GM19395 (cell line): ENCODE data around the gene DNASE2.

Source experiments
- ATAC-seq: cut with Tn5 transposase; IDR thresholded peaks from one replicate; pipeline ENCODE4 v1.9.1; 2021; ENCODE audit warnings: mild to moderate bottlenecking, moderate library complexity; ENCODE audit not compliant: unreplicated experiment

DNASE2 gene

DNA sequence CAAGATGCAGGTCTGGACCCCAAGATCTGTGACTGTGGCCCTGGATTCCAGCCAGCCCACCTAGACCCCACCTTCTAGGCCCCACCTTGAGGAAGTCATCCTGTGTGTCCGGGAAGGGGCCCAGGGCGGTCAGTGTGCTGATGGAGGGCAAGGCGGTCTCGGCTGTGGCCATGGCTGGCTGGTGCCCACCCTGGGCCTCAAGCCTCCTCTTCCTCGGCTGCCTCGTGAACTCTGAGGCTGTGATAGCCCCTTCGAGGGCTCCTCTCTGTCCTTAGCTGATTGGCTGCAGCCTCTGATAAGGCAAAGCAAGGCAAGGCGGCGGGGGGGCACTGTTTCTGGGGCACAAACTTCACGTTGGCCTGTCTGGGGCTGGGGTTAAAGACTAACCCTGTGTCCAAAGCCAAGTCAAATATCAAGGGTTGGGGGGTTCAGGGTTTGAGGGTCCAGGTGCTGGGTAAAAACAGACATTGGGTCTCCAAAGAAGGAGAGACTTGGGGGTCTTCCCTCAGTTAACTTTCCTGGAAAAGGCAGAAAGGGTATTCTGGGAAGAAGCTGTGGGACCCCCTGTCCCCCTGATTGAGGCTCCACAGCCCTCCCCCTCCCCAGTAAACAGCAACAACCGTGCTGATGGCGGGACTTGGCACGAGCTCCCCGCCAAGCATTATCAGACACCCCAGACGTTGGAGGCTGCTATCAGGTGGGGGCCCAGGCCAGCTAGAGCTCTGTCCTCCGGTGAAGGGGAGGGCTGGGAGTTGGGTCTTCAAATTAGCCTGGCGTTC, 5.9 kb upstream of the DNASE2 start, which contains the start of gene KLF1:
KLF1 (minus strand) TSS at position 233 of the 779 bp plus-strand sequence; CDS start at position 172, 61 bp downstream.
- no peak for ATAC-seq

DNA sequence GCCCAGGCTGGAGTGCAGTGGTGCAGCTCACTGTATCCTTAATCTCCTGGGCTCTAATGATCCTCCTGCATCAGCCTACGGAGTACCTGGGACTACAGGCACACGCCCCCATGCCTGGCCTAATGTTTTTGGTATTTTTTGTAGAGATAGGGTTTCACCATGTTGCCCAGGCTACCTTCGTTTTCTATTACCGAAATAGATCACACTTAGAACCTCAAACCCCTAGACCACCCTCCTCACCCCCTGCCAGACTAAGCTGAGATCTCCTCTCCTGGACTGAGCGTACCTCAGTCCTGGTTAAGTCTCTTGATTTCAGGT, 5.4 kb upstream of the DNASE2 start:
- no peak for ATAC-seq

DNA sequence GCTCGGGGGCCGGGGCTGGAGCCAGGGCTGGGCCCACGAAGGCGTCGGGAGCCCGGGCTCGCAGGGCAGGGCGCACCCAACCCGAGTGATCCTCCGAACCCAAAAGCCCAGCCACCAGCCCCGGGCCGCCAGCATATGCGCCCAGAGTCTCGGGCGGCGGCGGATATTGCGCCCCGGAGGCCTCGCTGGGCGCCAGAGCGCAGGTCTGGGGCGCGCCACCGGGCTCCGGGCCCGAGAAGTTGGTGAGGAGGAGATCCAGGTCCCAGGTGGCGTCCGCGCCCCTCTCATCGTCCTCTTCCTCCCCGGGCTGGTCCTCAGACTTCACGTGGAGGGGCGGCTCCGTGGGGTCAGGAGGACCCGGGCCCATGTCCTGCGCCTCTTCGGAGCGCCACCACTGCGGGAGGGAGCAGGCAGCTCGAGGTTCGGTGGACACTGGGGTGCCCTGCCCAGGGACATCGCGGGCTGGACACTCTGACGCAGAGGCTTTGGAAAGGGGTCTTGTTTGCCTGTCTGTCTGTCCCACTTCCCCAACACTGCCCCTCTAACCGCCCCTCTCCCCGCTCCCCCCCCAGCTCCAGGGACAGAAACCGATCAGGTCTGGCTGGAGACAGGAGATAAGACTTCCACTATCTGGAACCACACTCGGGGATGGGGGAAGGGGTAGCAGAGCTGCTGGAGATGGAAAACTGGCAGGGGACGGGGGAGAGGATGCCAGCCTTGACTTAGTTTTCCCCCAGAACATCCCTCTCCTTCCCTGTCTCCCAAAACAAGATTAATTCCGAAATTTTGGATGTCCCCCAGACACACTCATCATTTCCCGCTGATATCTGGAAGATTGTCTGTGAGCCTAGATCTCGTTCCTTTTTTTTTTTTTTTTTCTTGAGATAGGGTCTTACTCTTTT, 4.8 kb upstream of the DNASE2 start:
- ATAC-seq = no peak

DNA sequence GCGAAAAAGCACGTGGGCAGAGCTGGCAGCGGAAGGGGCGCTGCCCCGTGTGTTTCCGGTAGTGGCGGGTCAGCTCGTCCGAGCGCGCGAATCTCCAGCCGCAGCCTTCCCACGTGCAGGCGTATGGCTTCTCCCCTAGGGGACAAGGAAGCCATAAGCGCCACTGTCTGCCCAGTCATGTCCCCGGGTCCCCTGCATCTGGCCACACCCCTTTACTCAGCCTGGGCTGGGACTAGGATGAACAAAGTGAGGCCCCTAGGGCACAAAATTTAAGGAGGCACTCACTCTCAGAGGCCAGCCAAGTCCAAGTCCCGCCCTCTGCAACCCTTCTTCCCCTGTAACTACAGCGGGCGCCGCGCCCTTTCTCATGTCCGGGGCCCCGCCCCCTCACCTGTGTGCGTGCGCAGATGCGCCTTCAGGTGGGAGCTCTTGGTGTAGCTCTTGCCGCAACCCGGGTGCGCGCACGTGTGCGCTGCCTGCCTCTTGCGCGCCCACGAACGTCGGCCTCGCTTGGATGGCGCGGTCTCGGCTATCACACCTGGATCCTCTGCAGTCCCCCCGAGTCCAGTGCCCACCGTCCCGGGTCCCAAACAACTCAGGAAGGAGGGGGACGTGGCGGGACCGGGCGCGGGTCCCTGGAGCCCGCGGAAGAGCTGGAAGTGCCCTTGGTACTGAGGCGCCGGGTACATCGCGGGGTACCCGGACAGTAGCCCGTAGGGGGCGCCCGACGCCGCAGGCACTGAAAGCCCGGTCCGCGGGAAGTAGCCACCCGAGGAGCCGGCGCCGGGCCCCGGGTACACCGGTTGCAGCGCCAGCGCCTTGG, 3.9 kb upstream of the DNASE2 start:
- ATAC-seq = no peak

DNA sequence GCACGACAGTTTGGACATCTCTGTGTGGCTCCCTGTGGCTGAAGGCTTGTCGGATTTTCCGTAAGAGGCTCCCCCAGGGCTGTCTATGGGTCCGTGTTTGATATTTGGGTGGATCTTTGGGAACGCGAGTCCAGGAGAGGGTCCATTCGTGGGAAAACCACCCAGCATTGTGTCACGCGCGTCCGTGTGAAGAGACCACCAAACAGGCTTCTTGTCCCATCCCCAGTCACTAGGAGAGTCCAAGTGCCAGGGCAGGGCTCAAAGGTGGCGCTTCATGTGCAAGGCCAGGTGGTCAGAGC, 3.3 kb upstream of the DNASE2 start:
- no peak for ATAC-seq

DNA sequence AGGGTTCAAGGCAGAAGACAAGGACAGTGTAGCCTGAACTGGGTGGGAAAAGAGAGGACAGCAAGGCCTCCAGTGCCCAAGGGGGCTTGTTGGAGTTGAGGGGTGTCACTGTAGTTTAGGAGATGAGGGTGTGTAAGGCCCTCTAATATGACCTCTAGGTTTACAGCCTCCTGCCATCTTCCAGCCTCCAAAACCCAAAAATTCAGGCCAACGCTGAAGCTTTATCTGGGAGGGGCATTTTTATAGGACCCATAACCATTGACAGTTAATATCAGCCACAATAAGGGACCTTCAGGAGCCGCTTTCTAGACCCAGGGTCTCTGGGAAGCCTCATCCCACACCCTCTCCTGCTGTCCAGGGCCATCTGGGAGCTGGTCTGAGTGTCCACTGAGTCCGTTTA, 3.0 kb upstream of the DNASE2 start:
- no peak for ATAC-seq

DNA sequence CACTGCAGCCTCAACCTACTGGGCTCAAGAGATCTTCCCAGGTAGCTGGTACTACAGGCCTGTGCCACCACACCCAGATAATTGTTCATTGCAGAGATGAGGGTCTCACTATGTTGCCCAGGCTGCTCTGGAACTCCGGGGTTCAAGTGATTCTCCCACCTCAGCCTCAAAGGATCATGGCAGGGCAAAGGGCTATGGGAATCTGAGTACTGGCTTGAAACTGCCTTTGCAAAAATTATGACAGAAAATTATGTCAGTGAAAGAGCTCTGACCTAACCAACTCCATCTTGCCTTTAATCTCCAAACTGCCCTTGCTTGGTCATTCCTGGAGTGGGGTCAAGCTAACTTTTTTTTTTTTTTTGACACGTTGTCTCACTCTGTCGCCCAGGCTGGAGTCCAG, 1.3 kb upstream of the DNASE2 start:
- ATAC-seq = no peak

DNA sequence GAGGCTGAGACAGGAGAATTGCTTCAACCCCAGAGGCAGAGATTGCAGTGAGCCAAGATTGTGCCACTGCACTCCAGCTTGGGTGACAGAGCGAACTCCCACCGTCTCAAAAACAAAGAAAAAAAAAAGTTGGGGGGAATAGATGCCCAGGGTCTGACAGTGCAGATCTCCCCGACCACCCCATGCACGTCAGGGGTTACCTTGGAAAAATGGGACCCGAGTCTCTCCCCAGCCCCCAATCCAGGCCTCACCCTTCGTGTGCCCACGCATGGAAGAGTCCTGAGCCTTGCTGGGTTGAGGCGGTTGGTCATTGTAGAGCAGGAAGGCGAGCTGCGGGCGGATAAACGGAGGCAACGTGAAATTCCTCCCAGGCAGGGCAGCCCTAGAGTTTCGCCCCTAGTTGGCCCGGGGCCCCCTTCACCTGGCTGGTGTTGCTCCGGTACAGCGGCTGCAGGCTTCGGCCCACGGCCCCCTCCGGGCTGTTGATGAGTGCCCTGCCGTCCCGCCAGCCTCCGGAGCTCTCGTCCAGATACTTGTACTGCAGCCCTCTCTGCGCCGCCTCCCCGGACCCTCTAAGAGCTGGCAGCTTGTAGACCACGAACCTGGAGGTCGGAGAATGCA, 588 bp downstream of the DNASE2 start:
- ATAC-seq = peak; percentile 16

DNA sequence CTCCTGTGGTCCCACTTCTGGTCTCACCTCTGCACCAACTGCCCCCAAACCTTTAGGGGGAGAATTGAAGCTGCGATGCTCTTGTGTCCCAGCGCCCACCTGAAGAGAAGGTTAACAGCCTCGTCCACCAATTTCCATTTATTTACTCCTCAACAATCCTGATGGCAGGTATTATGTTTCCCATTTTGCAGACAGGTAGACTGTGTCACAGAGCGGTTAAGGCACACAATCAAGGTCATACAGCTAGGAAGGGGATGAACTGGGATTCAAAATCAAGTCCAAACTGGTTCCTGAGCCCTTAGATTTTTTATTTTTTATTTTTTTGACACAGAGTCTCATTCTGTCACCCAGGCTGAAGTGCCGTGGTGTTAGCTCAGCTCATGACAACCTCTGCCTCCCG, 6.2 kb downstream of the DNASE2 start:
- no peak for ATAC-seq

DNA sequence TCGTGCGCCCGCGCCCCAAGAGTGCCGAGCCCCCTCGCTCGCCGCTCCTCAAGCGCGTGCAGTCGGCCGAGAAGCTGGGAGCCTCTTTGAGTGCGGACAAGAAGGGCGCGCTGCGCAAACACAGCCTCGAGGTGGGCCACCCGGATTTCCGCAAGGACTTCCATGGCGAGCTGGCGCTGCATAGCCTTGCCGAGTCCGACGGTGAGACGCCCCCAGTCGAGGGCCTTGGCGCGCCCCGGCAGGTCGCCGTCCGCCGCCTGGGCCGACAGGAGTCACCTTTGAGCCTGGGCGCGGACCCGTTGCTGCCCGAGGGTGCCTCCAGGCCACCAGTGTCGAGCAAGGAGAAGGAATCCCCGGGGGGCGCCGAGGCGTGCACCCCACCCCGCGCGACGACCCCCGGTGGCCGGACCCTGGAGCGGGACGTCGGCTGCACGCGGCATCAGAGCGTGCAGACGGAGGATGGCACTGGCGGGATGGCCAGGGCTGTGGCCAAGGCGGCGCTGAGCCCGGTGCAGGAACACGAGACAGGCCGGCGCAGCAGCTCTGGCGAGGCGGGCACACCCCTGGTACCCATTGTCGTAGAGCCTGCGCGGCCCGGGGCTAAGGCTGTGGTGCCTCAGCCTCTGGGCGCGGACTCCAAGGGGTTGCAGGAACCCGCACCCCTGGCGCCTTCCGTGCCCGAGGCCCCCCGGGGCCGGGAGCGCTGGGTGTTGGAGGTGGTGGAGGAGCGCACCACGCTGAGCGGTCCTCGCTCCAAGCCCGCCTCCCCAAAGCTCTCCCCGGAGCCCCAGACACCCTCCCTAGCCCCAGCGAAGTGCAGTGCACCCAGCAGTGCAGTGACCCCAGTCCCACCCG, 7.1 kb downstream of the DNASE2 start:
- no peak for ATAC-seq

DNA sequence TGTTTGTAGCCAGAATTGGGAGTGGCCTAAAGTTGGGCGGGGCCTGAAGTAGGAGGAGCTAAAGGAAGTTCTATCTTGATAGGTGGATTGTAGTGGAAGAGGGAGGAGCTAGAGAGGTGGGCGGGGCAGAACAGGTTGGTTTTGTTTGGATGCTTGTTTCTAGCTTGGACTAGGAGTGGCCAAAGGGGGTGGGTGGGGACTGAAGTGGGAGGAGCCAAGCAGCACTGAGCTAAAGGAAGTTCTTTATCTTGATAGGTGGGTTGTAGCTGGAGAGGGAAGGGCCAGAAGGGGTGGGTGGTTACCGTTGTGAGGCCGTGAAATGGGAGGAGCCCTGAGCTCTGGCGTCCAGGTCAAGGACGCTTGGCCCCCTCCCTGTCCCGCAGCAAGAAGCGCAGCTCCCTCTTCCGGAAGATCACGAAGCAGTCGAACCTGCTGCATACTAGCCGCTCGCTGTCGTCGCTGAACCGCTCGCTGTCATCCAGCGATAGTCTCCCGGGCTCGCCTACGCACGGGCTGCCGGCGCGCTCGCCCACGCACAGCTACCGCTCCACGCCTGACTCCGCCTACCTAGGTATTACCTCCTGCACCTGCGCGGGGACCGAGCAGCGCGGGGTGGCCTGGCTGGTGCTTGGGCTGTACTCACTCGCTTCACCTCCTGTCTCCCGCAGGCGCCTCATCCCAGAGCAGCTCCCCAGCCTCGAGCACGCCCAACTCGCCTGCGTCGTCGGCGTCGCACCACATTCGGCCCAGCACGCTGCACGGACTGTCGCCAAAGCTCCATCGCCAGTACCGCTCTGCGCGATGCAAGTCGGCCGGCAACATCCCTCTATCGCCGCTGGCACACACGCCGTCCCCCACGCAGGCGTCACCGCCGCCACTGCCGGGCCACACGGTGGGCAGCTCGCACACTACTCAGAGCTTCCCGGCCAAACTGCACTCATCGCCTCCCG, 8.0 kb downstream of the DNASE2 start:
- ATAC-seq = no peak

DNA sequence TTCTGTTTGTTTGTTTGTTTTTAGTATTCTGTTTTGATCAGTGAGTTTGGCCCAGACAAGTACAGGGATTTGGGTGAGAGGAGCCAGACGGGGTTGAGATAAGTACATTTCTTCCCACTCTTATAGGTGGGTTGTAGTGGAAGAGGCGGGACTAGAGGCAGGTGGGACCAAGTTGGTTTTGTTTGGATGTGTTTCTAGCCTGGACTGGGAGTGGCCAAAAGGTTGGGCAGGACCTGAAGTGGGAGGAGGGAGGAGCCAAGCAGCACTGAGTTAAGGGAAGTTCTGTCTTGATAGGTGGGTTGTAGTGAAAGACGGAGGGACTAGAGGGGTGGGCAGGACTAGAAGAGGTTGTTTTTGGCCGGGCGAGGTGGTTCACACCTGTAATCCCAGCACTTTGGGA, 9.0 kb downstream of the DNASE2 start:
- ATAC-seq = no peak

DNA sequence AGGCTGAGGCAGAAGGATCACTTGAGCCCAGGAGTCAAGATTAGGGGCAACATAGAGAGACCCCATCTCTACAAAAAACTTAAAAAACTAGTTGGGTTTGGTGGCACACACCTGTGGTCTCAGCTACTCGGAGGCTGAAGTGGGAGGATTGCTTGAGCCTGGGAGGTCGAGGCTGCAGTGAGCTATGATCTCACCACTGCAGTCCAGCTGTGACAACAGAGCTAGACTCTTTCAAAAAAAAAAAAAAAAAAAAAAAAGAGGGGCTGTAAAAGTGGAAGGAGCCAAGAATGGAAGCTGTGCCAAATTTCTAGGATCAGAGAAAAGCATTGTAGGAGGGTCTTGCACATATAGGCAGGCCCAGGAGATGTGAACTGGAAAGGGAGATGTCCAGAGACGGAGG, 9.6 kb downstream of the DNASE2 start:
- ATAC-seq = no peak

DNA sequence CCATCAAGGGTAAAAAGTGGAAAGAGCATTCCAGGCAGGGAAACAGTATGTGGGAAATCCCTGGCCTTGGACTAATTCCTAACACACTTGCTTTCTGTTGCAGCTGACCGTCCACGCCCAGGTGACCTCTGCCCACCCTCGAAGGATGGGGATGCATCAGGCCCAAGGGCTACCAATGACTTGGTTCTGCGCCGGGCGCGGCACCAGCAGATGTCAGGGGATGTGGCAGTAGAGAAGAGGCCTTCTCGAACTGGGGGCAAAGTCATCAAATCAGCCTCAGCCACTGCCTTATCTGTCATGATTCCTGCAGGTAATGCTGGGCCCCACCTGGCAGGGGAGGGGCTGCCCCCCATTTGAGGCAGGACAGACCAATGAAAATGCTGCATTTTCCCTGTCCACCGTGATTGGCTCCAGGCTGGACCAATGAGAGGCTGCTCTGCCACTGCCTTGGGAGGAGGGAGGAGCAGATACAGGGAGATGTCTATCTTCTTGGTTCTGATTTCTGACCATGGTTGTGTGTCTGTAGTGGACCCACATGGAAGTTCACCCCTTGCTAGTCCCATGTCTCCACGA, 12.6 kb downstream of the DNASE2 start:
- no peak for ATAC-seq

DNA sequence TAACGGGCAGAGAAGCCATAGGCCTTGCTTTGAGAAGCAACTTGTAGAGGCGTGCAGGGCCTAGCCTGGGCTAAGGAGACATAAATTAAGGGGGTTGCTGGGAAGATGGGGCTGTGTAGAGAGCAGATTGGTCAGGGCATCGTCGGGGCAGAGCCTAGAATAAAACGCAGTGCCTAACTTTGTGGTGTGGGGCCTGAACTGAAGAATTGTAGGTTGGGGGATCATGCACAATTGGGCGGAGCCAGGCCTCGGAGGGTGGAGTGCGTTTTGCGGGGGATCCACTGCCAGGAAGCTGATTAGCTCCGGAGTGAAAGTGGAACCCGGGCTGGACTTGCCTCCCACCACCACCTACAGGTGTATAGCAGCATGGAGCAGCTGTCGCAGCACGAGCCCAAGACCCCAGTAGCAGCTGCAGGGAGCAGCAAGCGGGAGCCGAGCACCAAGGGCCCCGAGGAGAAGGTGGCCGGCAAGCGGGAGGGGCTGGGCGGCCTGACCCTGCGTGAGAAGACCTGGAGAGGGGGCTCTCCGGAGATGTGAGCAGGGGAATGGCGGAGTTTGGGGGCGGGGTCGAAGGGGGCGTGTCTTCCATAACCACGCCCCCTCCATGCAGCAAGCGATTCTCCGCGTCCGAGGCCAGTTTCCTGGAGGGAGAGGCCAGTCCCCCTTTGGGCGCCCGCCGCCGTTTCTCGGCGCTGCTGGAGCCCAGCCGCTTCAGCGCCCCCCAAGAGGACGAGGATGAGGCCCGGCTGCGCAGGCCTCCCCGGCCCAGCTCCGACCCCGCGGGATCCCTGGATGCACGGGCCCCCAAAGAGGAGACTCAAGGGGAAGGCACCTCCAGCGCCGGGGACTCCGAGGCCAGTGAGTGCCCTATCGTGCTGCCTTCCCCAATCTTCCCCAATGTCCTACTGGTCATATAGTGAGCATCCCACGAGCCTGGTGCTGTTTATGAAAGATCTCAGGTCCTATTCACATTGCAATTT, 13.8 kb downstream of the DNASE2 start:
- peak; percentile 57 for ATAC-seq

DNA sequence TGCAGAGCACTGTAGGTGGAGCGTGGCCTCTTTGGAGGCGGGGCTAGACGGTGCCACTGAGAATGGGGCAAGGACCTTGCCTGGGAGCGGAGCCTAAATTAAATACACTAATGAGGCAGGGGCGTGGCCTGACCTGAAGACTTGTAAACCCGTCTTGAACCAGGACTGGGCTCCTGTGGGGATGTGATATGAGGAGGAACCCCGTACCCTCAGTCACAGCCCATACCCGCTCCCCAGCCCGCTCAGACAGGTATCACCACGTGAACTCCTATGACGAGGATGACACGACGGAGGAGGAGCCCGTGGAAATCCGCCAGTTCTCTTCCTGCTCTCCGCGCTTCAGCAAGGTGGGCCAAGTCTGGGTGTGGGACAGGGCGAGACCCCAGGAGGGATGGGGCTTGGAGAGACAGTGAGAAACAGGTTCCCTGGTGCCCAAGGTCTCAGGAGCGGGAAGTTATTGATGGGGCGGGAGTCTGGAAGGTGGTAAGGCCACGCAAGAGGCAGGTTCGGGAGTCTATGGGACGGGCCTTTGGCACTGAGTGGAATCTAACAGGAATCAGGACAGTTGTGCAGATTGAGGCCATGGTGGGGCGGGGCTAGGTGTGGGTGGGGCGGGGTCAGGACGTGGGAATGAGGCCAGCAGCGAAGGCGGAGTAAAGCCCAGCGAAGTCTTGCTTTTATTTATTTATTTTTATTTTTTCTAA, 14.7 kb downstream of the DNASE2 start:
- no peak for ATAC-seq
